ENCODE data around the gene APLNR. TPM values are rescaled to one million over a fixed set of nuclear protein-coding genes. Genes with fewer than 3 reads are reported as not detected.

APLNR gene
- total RNA-seq, 1 experiment from 2014 or later, result 0.39 TPM

DNA sequence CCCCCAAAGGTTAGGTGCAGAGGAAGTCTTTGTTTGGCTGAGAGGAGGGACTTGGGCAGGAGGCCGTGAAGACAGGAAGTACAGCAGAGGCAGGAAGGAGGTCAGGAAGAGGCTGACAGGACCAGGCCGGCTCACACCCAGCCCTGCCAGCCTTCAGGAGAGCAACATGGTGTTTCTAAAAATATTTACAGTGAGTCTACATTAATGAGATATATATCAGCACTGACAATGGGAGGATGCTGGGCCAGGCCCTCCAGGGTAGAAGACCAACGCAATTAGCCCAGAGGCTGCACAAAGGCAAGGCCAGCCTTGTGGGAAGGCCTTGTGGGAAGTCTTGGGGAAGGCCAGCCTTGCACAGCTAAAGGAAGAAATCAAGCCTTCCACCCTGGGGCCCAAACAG is 7.9 kb upstream of the APLNR start:
- Mint-ChIP-seq H3K27ac (no peak overlapping the region), H3K27me3 (ENCODE audit: low read depth) (no peaks in the 10 kb centered on the region), H3K4me1 (peaks cover 17 to 19% of the 10 kb centered on the region in 2 experiments), H3K9me3 (no peaks in the 10 kb centered on the region; a peak in 2 of 5 replicates), H3K4me3 (no peak overlapping the region), H3K36me3 (ENCODE audit: insufficient read depth in 1 of 3, low read depth in 3 of 3) (no peaks in the 10 kb centered on the region)
- Histone ChIP-seq H3K4ac (ENCODE audit: low read depth, low read length) (no peak overlapping the region), H3K9me3 (ENCODE audit: control insufficient read depth, low read depth, low read length) (no peaks in the 10 kb centered on the region), H4K8ac (replicated peaks; ENCODE audit: insufficient read length, low read depth, low read length) (no peak overlapping the region), H4K20me1 (ENCODE audit: control insufficient read depth, insufficient read depth, insufficient read length) (no peaks in the 10 kb centered on the region), H2BK15ac (ENCODE audit: low read depth, low read length) (no peak overlapping the region), H3K23me2 (ENCODE audit: insufficient read length, low read depth, low read length, poor library complexity, severe bottlenecking) (no peaks in the 10 kb centered on the region), H3K27me3 (ENCODE audit: insufficient read depth, low read length) (no peaks in the 10 kb centered on the region), H2BK20ac (ENCODE audit: low read depth, low read length, poor library complexity, severe bottlenecking) (no peak overlapping the region), H3K4me1 (ENCODE audit: insufficient read depth, low read length) (peaks cover 2% of the 10 kb centered on the region; the same call in 1 of the 2 replicates), H3K18ac (ENCODE audit: insufficient read length, low read depth, low read length) (no peak overlapping the region), H4K91ac (ENCODE audit: insufficient read length, low read depth, low read length) (no peak overlapping the region), H3K23ac (ENCODE audit: insufficient read length, low read depth, low read length) (no peak overlapping the region), H4K5ac (ENCODE audit: insufficient read length, low read depth, low read length) (no peak overlapping the region), H3K9ac (ENCODE audit: extremely low read depth, insufficient read length, low read length) (no peak overlapping the region), H2AK5ac (ENCODE audit: insufficient read length, low read length) (no peak overlapping the region), H3K56ac (ENCODE audit: insufficient read length, low read depth, low read length) (no peak overlapping the region), H3T11ph (ENCODE audit: low read length) (no peak overlapping the region), H3K14ac (ENCODE audit: insufficient read depth, low read length) (no peak overlapping the region), H2BK12ac (ENCODE audit: insufficient read length, low read depth, low read length) (no peak overlapping the region), H3K4me2 (ENCODE audit: insufficient read depth, insufficient read length, low read length) (no peak overlapping the region), H3K79me2 (ENCODE audit: insufficient read depth, low read length) (no peaks in the 10 kb centered on the region), H2BK5ac (ENCODE audit: insufficient read length, low read length) (no peak overlapping the region), H2AFZ (ENCODE audit: low read length) (no peak overlapping the region), H3K79me1 (ENCODE audit: insufficient read depth, low read depth, low read length, poor library complexity, severe bottlenecking) (no peaks in the 10 kb centered on the region), H2BK120ac (ENCODE audit: low read depth, low read length, poor library complexity, severe bottlenecking) (no peak overlapping the region), H3K27ac (ENCODE audit: insufficient read length, low read depth, low read length) (no peak overlapping the region)
- no peak for DNase-seq
- WGBS (ENCODE audit: extremely low coverage, insufficient read length, low lambda C conversion rate), result no CpG with 5 or more reads among the region's 3 CpGs
- TF ChIP-seq, protein P1, sequence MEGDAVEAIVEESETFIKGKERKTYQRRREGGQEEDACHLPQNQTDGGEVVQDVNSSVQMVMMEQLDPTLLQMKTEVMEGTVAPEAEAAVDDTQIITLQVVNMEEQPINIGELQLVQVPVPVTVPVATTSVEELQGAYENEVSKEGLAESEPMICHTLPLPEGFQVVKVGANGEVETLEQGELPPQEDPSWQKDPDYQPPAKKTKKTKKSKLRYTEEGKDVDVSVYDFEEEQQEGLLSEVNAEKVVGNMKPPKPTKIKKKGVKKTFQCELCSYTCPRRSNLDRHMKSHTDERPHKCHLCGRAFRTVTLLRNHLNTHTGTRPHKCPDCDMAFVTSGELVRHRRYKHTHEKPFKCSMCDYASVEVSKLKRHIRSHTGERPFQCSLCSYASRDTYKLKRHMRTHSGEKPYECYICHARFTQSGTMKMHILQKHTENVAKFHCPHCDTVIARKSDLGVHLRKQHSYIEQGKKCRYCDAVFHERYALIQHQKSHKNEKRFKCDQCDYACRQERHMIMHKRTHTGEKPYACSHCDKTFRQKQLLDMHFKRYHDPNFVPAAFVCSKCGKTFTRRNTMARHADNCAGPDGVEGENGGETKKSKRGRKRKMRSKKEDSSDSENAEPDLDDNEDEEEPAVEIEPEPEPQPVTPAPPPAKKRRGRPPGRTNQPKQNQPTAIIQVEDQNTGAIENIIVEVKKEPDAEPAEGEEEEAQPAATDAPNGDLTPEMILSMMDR (conservative IDR thresholded peaks at IDR 0.05), result no peak
